T-helper 17 cell (primary cell): ENCODE data around the gene CADPS. TPM values are rescaled to one million over a fixed set of nuclear protein-coding genes. Genes with fewer than 3 reads are reported as not detected.

Source experiments
- ATAC-seq: fragments of 150-1000 bp; cut with Tn5 transposase; 2 replicates; pipeline ENCODE4 v1.10.0; 2021; ENCODE audit warnings: mild to moderate bottlenecking, moderate library complexity
- DNase-seq, 3 donors: peaks; one replicate each; pipeline versions ENCODE4 v3.0.0 to v3.0.0-alpha.2; 2020 to 2021
- H3K9me3 ChIP-seq: one replicate; pipeline ENCODE4 v1.7.0; 2013; ENCODE audit warnings: low read length, mild to moderate bottlenecking; ENCODE audit not compliant: control insufficient read depth, poor library complexity, severe bottlenecking
- H3K27ac Mint-ChIP-seq: one replicate; pipeline ENCODE4 v1.8.0; 2022; ENCODE audit warnings: mild to moderate bottlenecking, moderate library complexity, mixed read lengths
- H3K27me3 Mint-ChIP-seq: one replicate; pipeline ENCODE4 v1.8.0; 2022; ENCODE audit warnings: mixed read lengths
- H3K36me3 Mint-ChIP-seq: one replicate; pipeline ENCODE4 v1.8.0; 2022; ENCODE audit warnings: low read depth, mixed read lengths
- H3K4me1 Mint-ChIP-seq: one replicate; pipeline ENCODE4 v1.8.0; 2022; ENCODE audit warnings: mild to moderate bottlenecking, mixed read lengths
- H3K4me3 Mint-ChIP-seq: one replicate; pipeline ENCODE4 v1.8.0; 2022; ENCODE audit warnings: mild to moderate bottlenecking, moderate library complexity, mixed read lengths
- total RNA-seq, 4 donors: library from RNA in 2 of 4; stranded (reverse) in 2 of 4; gene quantifications; one replicate each; pipeline ENCODE4 v1.2.3 and lab custom pipeline; 2022 to 2026

Gene CADPS
- total RNA-seq, 2 donors from 2014 or later, result not detected

DNA sequence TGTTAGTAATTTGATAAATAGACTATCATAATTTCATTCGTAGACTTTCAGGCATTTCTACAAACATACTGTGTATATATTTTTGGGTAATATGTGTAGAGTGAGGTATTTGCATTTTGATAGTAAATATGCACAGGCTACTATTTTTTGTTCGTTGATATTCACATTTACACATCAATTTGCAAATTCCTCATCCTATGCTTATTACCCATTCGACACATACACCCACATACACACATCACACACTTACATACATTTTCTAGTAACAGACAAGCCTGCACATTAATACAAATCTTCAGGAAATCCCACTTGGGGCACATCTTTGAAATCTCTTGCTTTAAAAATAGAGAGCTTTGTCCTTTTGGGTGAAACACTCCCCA lies 373.9 kb downstream of the CADPS start:
- H3K27ac Mint-ChIP-seq, result no peak overlapping the region
- peaks cover 6% of the 10 kb centered on the region for H3K27me3 Mint-ChIP-seq
- no peaks in the 10 kb centered on the region for H3K4me1 Mint-ChIP-seq
- ATAC-seq, result no peak
- H3K36me3 Mint-ChIP-seq, result no peaks in the 10 kb centered on the region
- no peak for DNase-seq
- H3K4me3 Mint-ChIP-seq, result no peak overlapping the region
- H3K9me3 ChIP-seq, result no peaks in the 10 kb centered on the region

- no peaks in the 10 kb centered on the region for H3K4me1 Mint-ChIP-seq
- no peaks in the 10 kb centered on the region for H3K9me3 ChIP-seq
- ATAC-seq (no peak), DNase-seq (no peak)
- no peak overlapping the region for H3K27ac Mint-ChIP-seq
- H3K36me3 Mint-ChIP-seq, result no peaks in the 10 kb centered on the region
- no peak overlapping the region for H3K4me3 Mint-ChIP-seq
- peaks cover 6% of the 10 kb centered on the region for H3K27me3 Mint-ChIP-seq
These were observed 374.5 kb downstream of the CADPS start for GRCh38 chr3:62500556-62501288.

GRCh38 chr3:62497156-62497555 lies 378.1 kb downstream of the CADPS start:
- no peak overlapping the region for H3K27ac Mint-ChIP-seq

DNA sequence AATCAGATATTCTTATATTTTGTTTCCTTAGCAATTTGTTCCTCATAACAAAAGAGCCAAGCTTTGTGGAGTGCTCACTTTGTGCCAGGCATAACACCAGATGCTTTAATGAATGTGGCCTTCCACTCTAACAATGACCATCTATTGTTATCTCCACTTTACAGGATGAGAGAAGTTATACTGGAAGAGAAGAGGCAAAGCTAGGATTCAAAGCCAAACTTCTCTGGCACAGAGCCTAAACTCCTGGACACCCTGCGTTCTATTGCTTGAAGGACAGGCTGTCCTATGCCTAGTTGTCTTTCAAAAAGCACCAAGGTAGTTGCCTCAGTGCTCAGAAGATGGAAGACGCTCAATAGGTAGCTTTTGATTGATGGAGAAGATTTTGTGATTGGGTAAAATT lies 378.7 kb downstream of the CADPS start:
- Mint-ChIP-seq H3K4me3 (no peak overlapping the region), H3K36me3 (no peaks in the 10 kb centered on the region), H3K27ac (no peak overlapping the region), H3K27me3 (no peaks in the 10 kb centered on the region), H3K4me1 (no peaks in the 10 kb centered on the region)
- H3K9me3 ChIP-seq, result no peaks in the 10 kb centered on the region
- ATAC-seq, result no peak
- DNase-seq, result no peak

More at GRCh38 chr3:62497156-62497555, 378.1 kb downstream of the CADPS start:
- H3K9me3 ChIP-seq, result no peaks in the 10 kb centered on the region
- ATAC-seq (no peak), DNase-seq (no peak)
- Mint-ChIP-seq H3K27me3 (no peaks in the 10 kb centered on the region), H3K36me3 (no peaks in the 10 kb centered on the region), H3K4me3 (no peak overlapping the region), H3K4me1 (no peaks in the 10 kb centered on the region)

- no peaks in the 10 kb centered on the region for H3K9me3 ChIP-seq
- no peak for ATAC-seq
- no peaks in the 10 kb centered on the region for H3K27me3 Mint-ChIP-seq
- DNase-seq, result no peak
- no peaks in the 10 kb centered on the region for H3K36me3 Mint-ChIP-seq
- no peaks in the 10 kb centered on the region for H3K4me1 Mint-ChIP-seq
- no peak overlapping the region for H3K4me3 Mint-ChIP-seq
- H3K27ac Mint-ChIP-seq, result no peak overlapping the region
These were observed 382.0 kb downstream of the CADPS start for GRCh38 chr3:62493109-62493801.

DNA sequence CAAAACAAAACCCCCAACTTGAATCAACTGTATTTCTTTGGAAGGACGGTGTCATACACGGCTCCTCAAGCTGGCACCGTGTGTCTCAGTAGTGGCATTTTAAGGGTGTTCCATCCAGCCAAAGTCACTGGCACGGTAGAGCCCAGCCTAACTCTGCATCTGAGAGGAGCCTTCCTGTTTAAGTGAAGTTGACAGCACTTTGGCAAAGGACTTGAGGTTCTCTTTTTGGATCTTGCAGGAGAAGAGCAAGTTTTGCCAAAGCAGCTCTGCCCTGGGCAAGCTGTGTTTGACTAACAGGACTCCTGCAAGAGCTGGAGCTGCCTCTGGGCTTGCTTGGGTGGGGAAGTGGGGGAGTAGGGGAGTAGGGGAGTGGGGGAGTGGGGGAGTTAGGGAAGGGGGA lies 392.3 kb downstream of the CADPS start:
- no peaks in the 10 kb centered on the region for H3K4me1 Mint-ChIP-seq
- H3K36me3 Mint-ChIP-seq, result no peaks in the 10 kb centered on the region
- ATAC-seq (no peak), DNase-seq (no peak)
- H3K27ac Mint-ChIP-seq, result no peak overlapping the region
- H3K9me3 ChIP-seq, result no peaks in the 10 kb centered on the region
- no peak overlapping the region for H3K4me3 Mint-ChIP-seq
- H3K27me3 Mint-ChIP-seq, result no peaks in the 10 kb centered on the region

GRCh38 chr3:62481962-62482361 lies 393.3 kb downstream of the CADPS start:
- DNase-seq (no peak), ATAC-seq (no peak)
- H3K4me3 Mint-ChIP-seq, result no peak overlapping the region
- H3K9me3 ChIP-seq, result no peaks in the 10 kb centered on the region
- H3K4me1 Mint-ChIP-seq, result no peaks in the 10 kb centered on the region
- no peak overlapping the region for H3K27ac Mint-ChIP-seq
- H3K27me3 Mint-ChIP-seq, result no peaks in the 10 kb centered on the region
- H3K36me3 Mint-ChIP-seq, result no peaks in the 10 kb centered on the region

DNA sequence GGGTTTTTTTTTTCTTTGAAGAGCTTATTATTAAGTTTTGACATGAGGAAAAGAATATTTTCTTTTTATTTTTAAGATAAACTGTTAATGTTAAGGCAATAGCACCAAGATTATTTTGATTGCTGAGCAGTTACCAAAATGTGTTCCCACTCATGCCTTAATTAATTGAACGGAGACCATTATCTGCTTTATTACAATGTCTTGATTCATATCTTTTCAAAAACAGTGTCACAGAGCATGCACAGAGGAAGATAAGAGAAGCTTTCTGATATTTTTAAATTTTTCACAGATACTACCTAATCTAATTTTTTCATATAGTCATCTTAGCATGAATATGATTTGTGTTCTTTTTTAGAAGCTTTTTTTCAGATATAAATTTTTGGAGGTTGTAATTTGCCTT lies 395.2 kb downstream of the CADPS start:
- H3K27me3 Mint-ChIP-seq, result no peaks in the 10 kb centered on the region
- no peak for DNase-seq

GRCh38 chr3:62479326-62479725 lies 395.9 kb downstream of the CADPS start:
- ATAC-seq (no peak), DNase-seq (no peak)
- H3K9me3 ChIP-seq, result no peaks in the 10 kb centered on the region
- no peak overlapping the region for H3K27ac Mint-ChIP-seq
- no peak overlapping the region for H3K4me3 Mint-ChIP-seq
- H3K27me3 Mint-ChIP-seq, result no peaks in the 10 kb centered on the region
- no peaks in the 10 kb centered on the region for H3K4me1 Mint-ChIP-seq
- no peaks in the 10 kb centered on the region for H3K36me3 Mint-ChIP-seq

More for the DNA sequence above, 395.2 kb downstream of the CADPS start:
- H3K27ac Mint-ChIP-seq, result no peak overlapping the region
- H3K4me3 Mint-ChIP-seq, result no peak overlapping the region
- no peak for ATAC-seq
- H3K4me1 Mint-ChIP-seq, result no peaks in the 10 kb centered on the region
- H3K9me3 ChIP-seq, result no peaks in the 10 kb centered on the region
- H3K36me3 Mint-ChIP-seq, result no peaks in the 10 kb centered on the region

- H3K27ac Mint-ChIP-seq, result no peak overlapping the region
- H3K27me3 Mint-ChIP-seq, result peaks cover 8% of the 10 kb centered on the region
- no peak for ATAC-seq
These were observed 399.9 kb downstream of the CADPS start for GRCh38 chr3:62475306-62475705.

DNA sequence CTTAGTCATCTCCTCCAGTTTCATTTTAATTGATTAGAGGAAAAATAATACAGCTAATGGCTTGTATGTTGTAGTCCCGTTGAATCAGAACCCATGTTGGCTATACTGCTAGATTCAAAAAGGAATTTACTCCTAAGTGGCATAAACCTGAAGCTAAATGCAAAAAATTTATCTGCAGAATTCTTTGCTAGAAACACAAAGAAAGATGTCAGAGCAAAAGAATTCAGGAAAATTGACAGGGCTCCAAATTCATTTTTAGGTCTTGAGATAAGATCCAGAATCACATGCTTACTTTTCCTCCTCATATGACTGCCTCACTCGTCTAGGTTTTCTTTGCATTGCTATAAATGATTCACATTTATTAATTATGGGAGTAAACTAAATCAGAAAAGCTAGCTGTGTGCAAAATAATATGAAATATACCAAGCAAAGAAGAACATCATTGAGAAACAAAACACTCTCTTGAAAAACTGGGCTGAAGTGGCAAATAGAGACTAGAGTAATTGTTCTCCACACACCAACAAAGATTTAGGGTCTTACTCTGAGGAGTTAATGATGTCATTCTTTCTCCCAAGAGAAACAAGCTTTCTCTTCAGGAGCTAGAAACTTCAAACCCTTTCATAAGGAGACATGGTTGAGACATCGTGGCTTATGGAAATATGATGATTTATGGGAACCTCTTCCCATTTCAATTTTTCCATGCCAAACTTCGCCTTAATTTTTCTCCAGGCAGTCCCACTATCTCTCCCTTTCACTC lies 407.1 kb downstream of the CADPS start:
- Mint-ChIP-seq H3K4me1 (peaks cover 2% of the 10 kb centered on the region), H3K27me3 (peaks cover 13% of the 10 kb centered on the region)
- ATAC-seq, result no peak

More at GRCh38 chr3:62475306-62475705, 399.9 kb downstream of the CADPS start:
- no peaks in the 10 kb centered on the region for H3K9me3 ChIP-seq
- Mint-ChIP-seq H3K4me1 (no peaks in the 10 kb centered on the region), H3K4me3 (no peak overlapping the region), H3K36me3 (no peaks in the 10 kb centered on the region)
- DNase-seq, result no peak

DNA sequence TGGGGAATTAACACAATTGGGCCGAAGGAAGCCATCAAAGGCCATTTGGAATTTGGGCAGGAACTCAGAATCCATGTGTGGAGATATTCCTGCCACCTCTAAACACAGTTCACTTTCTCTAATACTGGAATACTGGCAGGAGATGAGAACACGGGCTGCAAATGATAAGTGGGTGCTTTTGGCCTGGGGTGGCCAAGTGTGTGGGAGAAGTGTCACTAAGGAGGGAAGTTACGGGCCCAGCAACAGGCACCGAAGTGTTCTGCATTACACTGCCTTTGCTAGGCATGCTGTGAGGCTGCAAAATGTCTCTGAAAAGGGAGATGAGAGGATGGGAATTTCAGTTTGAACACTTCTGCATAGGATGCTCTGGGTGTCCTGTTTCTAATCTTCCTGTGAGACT lies 412.4 kb downstream of the CADPS start:
- DNase-seq (no peak), ATAC-seq (no peak)
- H3K27ac Mint-ChIP-seq, result no peak overlapping the region
- no peaks in the 10 kb centered on the region for H3K9me3 ChIP-seq
- H3K4me1 Mint-ChIP-seq, result peaks cover 2% of the 10 kb centered on the region
- H3K27me3 Mint-ChIP-seq, result peaks cover 19% of the 10 kb centered on the region
- H3K4me3 Mint-ChIP-seq, result no peak overlapping the region
- H3K36me3 Mint-ChIP-seq, result no peaks in the 10 kb centered on the region

More for the DNA sequence above, 407.1 kb downstream of the CADPS start:
- H3K9me3 ChIP-seq, result no peaks in the 10 kb centered on the region
- Mint-ChIP-seq H3K27ac (no peak overlapping the region), H3K4me3 (no peak overlapping the region), H3K36me3 (no peaks in the 10 kb centered on the region)
- DNase-seq, result no peak

- Mint-ChIP-seq H3K4me1 (peaks cover 2% of the 10 kb centered on the region), H3K4me3 (no peak overlapping the region), H3K36me3 (no peaks in the 10 kb centered on the region), H3K27ac (no peak overlapping the region), H3K27me3 (peaks cover 19% of the 10 kb centered on the region)
- ATAC-seq (no peak), DNase-seq (no peak)
- no peaks in the 10 kb centered on the region for H3K9me3 ChIP-seq
These were observed 413.0 kb downstream of the CADPS start for GRCh38 chr3:62462104-62462762.
